Panc1 (cell line): ENCODE data around the gene ZFTA. TPM values are rescaled to one million over a fixed set of nuclear protein-coding genes. Genes with fewer than 3 reads are reported as not detected.

ENCODE experiments used
- ATAC-seq: fragments of 200-7000 bp; cut with Tn5 transposase; 2 replicates; pipeline ENCODE4 v1.9.1; 2020; ENCODE audit warnings: mild to moderate bottlenecking, moderate library complexity
- BruUV-seq: library from RNA; stranded (reverse); fragments of 400-500 nt; replicated peaks from 2 replicates; lab custom pipeline; 2021; lab: Mats Ljungman, UMichigan
- CTCF ChIA-PET: fragments of 300-600 bp; sonication (Branson Sonifier 250); formaldehyde crosslinking; loops from one replicate; lab custom pipeline; 2022; ENCODE audit warnings: antibody characterized with exemption; lab: Charles Lee
- POLR2A ChIA-PET: fragments of 300-600 bp; sonication (Branson Sonifier 250); formaldehyde crosslinking; loops from one replicate; lab custom pipeline; 2022; ENCODE audit warnings: antibody characterized with exemption; lab: Charles Lee
- DNase-seq: peaks from one replicate; pipeline ENCODE4 v3.0.0-alpha.2; 2010; ENCODE audit warnings: low read depth, low spot score
- H3K27ac ChIP-seq: 2 replicates; pipeline ENCODE4 v1.5.1; 2011; ENCODE audit warnings: mild to moderate bottlenecking, low read length, inconsistent platforms
- H3K27me3 ChIP-seq: fragments of 200-500 bp; sonication (Bioruptor generic); 2 replicates; pipeline ENCODE4 v1.6.0; 2014; ENCODE audit warnings: low read length, inconsistent platforms; ENCODE audit not compliant: control insufficient read depth, insufficient read depth
- H3K36me3 ChIP-seq: fragments of 200-500 bp; sonication (Bioruptor generic); 2 replicates; pipeline ENCODE4 v1.5.1; 2014; ENCODE audit warnings: inconsistent platforms, mild to moderate bottlenecking, low read length, moderate library complexity; ENCODE audit not compliant: control insufficient read depth, insufficient read depth
- H3K4me1 ChIP-seq: 2 replicates; pipeline ENCODE4 v1.5.1; 2011; ENCODE audit warnings: inconsistent platforms, mild to moderate bottlenecking, low read length, moderate library complexity; ENCODE audit not compliant: control insufficient read depth, insufficient read depth
- H3K4me3 ChIP-seq, 2 experiments: 2 replicates each; pipeline ENCODE4 v1.5.1; 2011 to 2012; ENCODE audit warnings: low read depth in 2 of 2, low read length in 2 of 2, mild to moderate bottlenecking in 2 of 2, inconsistent platforms in 1 of 2, moderate library complexity in 1 of 2
- H3K9me3 ChIP-seq: fragments of 200-500 bp; sonication (Bioruptor generic); 2 replicates; pipeline ENCODE4 v1.5.1; 2014; ENCODE audit warnings: low read depth, mild to moderate bottlenecking, inconsistent platforms, low read length, moderate library complexity; ENCODE audit not compliant: control insufficient read depth, insufficient read depth
- POLR2AphosphoS5 ChIP-seq: IDR thresholded peaks from 2 replicates; pipeline ENCODE4 v1.6.1; 2012; ENCODE audit warnings: mild to moderate bottlenecking, low read depth, low read length, moderate library complexity
- REST ChIP-seq, 2 experiments: IDR thresholded peaks; 2 replicates each; pipeline ENCODE4 v1.6.1; 2011 to 2012; ENCODE audit warnings: low read depth in 2 of 2, control low read depth in 1 of 2, low read length in 1 of 2, mild to moderate bottlenecking in 1 of 2, moderate library complexity in 1 of 2; ENCODE audit not compliant: insufficient read depth in 1 of 2
- SIN3A ChIP-seq: IDR thresholded peaks from 2 replicates; pipeline ENCODE4 v1.6.1; 2012; ENCODE audit warnings: low read depth, mild to moderate bottlenecking, low read length, moderate library complexity, borderline replicate concordance; ENCODE audit not compliant: insufficient read depth
- TCF7L2 ChIP-seq: IDR thresholded peaks from 2 replicates; pipeline ENCODE4 v1.6.1; 2011; ENCODE audit warnings: mild to moderate bottlenecking, low read depth, low read length, inconsistent platforms
- in situ Hi-C: cut with HindIII; loops from 2 replicates; pipeline ENCODE4 v1.10.0; 2016; ENCODE audit warnings: low sequenced_read_pairs, low pct_unique_long_range_greater_than_20kb
- intact Hi-C: fragments of 100-400 bp; cut with micrococcal nuclease; formaldehyde crosslinking; loops from one replicate; pipeline ENCODE4 v1.10.0; 2022; ENCODE audit not compliant: unreplicated experiment
- total RNA-seq: library from RNA; stranded (reverse); gene quantifications from one replicate; pipeline ENCODE4 v1.2.1, GENCODE V29; 2021; ENCODE audit not compliant: unreplicated experiment
- TF ChIP-seq, protein P1 (sequence below): fragments of 450-650 bp; IDR thresholded peaks from 2 replicates; pipeline ENCODE4 v1.5.1; 2017; ENCODE audit warnings: mild to moderate bottlenecking

ZFTA gene
- total RNA-seq, 1 experiment from 2014 or later, result 16.1 TPM

DNA sequence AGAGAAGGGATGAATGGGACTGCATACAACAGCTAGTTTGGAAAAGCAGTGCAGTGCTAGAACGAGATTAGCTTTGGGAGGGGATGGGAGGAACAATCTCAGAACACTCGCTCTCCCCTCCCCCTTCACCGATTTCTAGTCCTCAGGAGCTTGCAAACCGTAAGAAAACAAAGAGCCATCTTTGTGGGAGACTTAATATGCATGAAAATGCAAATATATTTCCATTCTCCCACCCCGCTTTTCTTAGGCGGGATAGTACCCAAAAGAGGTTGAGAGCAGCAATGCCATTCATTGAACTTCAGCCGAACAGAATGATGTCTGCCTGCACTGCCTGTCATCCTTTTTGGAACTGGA is 45.8 kb upstream of the ZFTA start:
- in situ Hi-C loops, result no loop called here
- Histone ChIP-seq H3K4me3 (peak overlapping the region; percentile 83 to 89), H3K27me3 (no peaks in the 10 kb centered on the region), H3K36me3 (peaks cover 4% of the 10 kb centered on the region), H3K27ac (peak overlapping the region; percentile 78), H3K9me3 (no peaks in the 10 kb centered on the region), H3K4me1 (peaks cover 14% of the 10 kb centered on the region)
- DNase-seq (no peak), ATAC-seq (no peak)
- BruUV-seq, result no TSS peak
- TF ChIP-seq TCF7L2 (no peak), SIN3A (no peak), POLR2AphosphoS5 (no peak), REST (IDR thresholded peaks at IDR 0.05; ENCODE audit: insufficient read depth in 1 of 2, low read depth in 2 of 2, low read length in 1 of 2) (no peak)
- TF ChIP-seq, protein P1, sequence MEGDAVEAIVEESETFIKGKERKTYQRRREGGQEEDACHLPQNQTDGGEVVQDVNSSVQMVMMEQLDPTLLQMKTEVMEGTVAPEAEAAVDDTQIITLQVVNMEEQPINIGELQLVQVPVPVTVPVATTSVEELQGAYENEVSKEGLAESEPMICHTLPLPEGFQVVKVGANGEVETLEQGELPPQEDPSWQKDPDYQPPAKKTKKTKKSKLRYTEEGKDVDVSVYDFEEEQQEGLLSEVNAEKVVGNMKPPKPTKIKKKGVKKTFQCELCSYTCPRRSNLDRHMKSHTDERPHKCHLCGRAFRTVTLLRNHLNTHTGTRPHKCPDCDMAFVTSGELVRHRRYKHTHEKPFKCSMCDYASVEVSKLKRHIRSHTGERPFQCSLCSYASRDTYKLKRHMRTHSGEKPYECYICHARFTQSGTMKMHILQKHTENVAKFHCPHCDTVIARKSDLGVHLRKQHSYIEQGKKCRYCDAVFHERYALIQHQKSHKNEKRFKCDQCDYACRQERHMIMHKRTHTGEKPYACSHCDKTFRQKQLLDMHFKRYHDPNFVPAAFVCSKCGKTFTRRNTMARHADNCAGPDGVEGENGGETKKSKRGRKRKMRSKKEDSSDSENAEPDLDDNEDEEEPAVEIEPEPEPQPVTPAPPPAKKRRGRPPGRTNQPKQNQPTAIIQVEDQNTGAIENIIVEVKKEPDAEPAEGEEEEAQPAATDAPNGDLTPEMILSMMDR, result no peak
- intact Hi-C loops, result no loop called here
- CTCF ChIA-PET, result no interaction called here
- POLR2A ChIA-PET, result no interaction called here

- peak overlapping the region; percentile 78 for H3K27ac ChIP-seq
- CTCF ChIA-PET, result no interaction called here
- in situ Hi-C loops, result no loop called here
- H3K27me3 ChIP-seq, result no peaks in the 10 kb centered on the region
- DNase-seq (no peak), ATAC-seq (peak; percentile 77)
- TF ChIP-seq POLR2AphosphoS5, result no peak
- TF ChIP-seq TCF7L2, result no peak
- no peak for TF ChIP-seq REST (IDR thresholded peaks at IDR 0.05; ENCODE audit: insufficient read depth in 1 of 2, low read depth in 2 of 2, low read length in 1 of 2)
- TF ChIP-seq SIN3A, result 0 out of 2 replicates have a peak, but pooled peaks have one; percentile 23
- H3K4me1 ChIP-seq, result peaks cover 14% of the 10 kb centered on the region
- no peaks in the 10 kb centered on the region for H3K9me3 ChIP-seq
- POLR2A ChIA-PET, result no interaction called here
- peaks cover 4% of the 10 kb centered on the region for H3K36me3 ChIP-seq
- H3K4me3 ChIP-seq, result peak overlapping the region; percentile 83 to 89
- BruUV-seq, result no TSS peak
- intact Hi-C loops, result no loop called here
Observed at GRCh38 chr11:63813563-63814382, 45.2 kb upstream of the ZFTA start.
